Choroid plexus epithelial cell (primary cell): ENCODE data around the gene MICU1.

ENCODE experiments used
- DNase-seq: peaks from one replicate; pipeline ENCODE4 v3.0.0-alpha.2; 2010; ENCODE audit warnings: low read depth
- H3K4me3 ChIP-seq: 2 replicates; pipeline ENCODE4 v1.5.1; 2011; ENCODE audit warnings: low read depth, mild to moderate bottlenecking, control low read depth, low read length, moderate library complexity
- CTCF ChIP-seq: conservative IDR thresholded peaks from 2 replicates; pipeline ENCODE4 v1.5.1; 2011; ENCODE audit warnings: low read depth, mild to moderate bottlenecking, control low read depth, inconsistent platforms, low read length, moderate library complexity

Gene MICU1

GRCh38 chr10:72645263-72645858 lies 19.5 kb upstream of the MICU1 start:
- DNase-seq = no peak
- TF ChIP-seq CTCF = no peak
- no peak overlapping the region for H3K4me3 ChIP-seq

GRCh38 chr10:72642318-72642717 lies 16.4 kb upstream of the MICU1 start:
- no peak for DNase-seq
- TF ChIP-seq CTCF = no peak
- H3K4me3 ChIP-seq = no peak overlapping the region

- DNase-seq = no peak
- TF ChIP-seq CTCF = no peak
- H3K4me3 ChIP-seq = no peak overlapping the region
These were observed 13.6 kb upstream of the MICU1 start for GRCh38 chr10:72639441-72639873.

GRCh38 chr10:72638586-72639440 lies 12.9 kb upstream of the MICU1 start:
- DNase-seq = no peak
- H3K4me3 ChIP-seq = no peak overlapping the region
- no peak for TF ChIP-seq CTCF

- H3K4me3 ChIP-seq = no peak overlapping the region
These were observed 11.5 kb upstream of the MICU1 start for GRCh38 chr10:72637398-72637857.

GRCh38 chr10:72630144-72630543 lies 4.3 kb upstream of the MICU1 start:
- no peak overlapping the region for H3K4me3 ChIP-seq
- no peak for TF ChIP-seq CTCF
- no peak for DNase-seq

More at GRCh38 chr10:72637398-72637857, 11.5 kb upstream of the MICU1 start:
- DNase-seq = peak; percentile 52
- no peak for TF ChIP-seq CTCF

- no peak for DNase-seq
- TF ChIP-seq CTCF = no peak
- peak overlapping the region; percentile 94 for H3K4me3 ChIP-seq
These were observed 520 bp upstream of the MICU1 start for GRCh38 chr10:72626444-72626754.
